Prostate gland (tissue), 2 donors: ENCODE data around the gene OR5K2.

ENCODE experiments used
- POLR2A ChIP-seq: fragments of 450-650 bp; IDR thresholded peaks from one replicate; pipeline ENCODE4 v1.6.1; 2016; ENCODE audit warnings: antibody characterized with exemption, mild to moderate bottlenecking
- POLR2AphosphoS5 ChIP-seq: sonication (generic); formaldehyde crosslinking; IDR thresholded peaks from one replicate; pipeline ENCODE4 v1.6.1; 2017; ENCODE audit warnings: antibody characterized with exemption
- TF ChIP-seq, protein P1 (sequence below), 4 experiments: fragments of 200-600 bp in 2 of 4; fragments of 450-650 bp in 2 of 4; sonication (generic) in 2 of 4; IDR thresholded peaks; 1 replicate in 3 of 4; 2 replicates in 1 of 4; pipeline ENCODE4 v1.5.1; 2016 to 2019; ENCODE audit warnings: antibody characterized with exemption in 4 of 4, mild to moderate bottlenecking in 2 of 4, moderate library complexity in 2 of 4

DNA sequence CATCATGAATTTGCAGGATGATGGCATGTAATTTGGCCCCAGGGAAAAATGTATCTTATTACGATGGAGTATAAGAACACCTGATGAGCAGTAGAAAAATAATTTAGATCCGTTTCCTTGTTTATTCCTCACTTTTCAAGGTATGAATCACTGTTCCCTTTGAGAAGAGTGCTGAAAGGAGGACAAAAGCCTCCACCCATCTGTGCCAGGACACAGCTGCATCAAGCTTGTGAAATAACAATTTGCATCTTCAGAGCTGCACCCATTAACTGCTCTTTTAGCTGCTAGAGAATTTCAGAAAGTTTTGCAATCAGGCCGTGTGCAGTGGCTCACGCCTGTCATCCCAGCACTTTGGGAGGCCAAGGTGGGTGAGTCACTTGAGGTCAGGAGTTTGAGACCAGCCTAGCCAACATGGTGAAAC lies 15.6 kb downstream of the OR5K2 start:
- TF ChIP-seq, protein P1, sequence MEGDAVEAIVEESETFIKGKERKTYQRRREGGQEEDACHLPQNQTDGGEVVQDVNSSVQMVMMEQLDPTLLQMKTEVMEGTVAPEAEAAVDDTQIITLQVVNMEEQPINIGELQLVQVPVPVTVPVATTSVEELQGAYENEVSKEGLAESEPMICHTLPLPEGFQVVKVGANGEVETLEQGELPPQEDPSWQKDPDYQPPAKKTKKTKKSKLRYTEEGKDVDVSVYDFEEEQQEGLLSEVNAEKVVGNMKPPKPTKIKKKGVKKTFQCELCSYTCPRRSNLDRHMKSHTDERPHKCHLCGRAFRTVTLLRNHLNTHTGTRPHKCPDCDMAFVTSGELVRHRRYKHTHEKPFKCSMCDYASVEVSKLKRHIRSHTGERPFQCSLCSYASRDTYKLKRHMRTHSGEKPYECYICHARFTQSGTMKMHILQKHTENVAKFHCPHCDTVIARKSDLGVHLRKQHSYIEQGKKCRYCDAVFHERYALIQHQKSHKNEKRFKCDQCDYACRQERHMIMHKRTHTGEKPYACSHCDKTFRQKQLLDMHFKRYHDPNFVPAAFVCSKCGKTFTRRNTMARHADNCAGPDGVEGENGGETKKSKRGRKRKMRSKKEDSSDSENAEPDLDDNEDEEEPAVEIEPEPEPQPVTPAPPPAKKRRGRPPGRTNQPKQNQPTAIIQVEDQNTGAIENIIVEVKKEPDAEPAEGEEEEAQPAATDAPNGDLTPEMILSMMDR (IDR thresholded peaks at IDR 0.05) = no peak
- TF ChIP-seq POLR2AphosphoS5 (no peak), POLR2A (no peak)
